HepG2 (cell line): Measurements from ENCODE around the gene SLC16A5. TPM values are rescaled to one million over a fixed set of nuclear protein-coding genes. Genes with fewer than 3 reads are reported as not detected.

Experiments
- HNF4G ChIP-seq, 2 experiments: sonication (generic) in 1 of 2; formaldehyde crosslinking in 1 of 2; IDR thresholded peaks; 2 replicates each; pipeline versions ENCODE4 v1.4.0 to v1.6.1; 2011 to 2020; ENCODE audit warnings: borderline replicate concordance in 2 of 2, low read depth in 2 of 2, mild to moderate bottlenecking in 2 of 2, low read length in 1 of 2, missing genetic modification reagents in 1 of 2, moderate library complexity in 1 of 2
- HNRNPLL ChIP-seq: fragments of 200-400 bp; formaldehyde crosslinking; IDR thresholded peaks from 2 replicates; pipeline ENCODE4 v1.6.1; 2017; ENCODE audit warnings: mild to moderate bottlenecking, low read depth, low read length; ENCODE audit not compliant: poor library complexity, severe bottlenecking
- HNRNPUL1 ChIP-seq: fragments of 200-400 bp; formaldehyde crosslinking; IDR thresholded peaks from 2 replicates; pipeline ENCODE4 v1.6.1; 2017; ENCODE audit warnings: low read depth, mild to moderate bottlenecking, low read length, moderate library complexity
- KAT7 ChIP-seq: IDR thresholded peaks from 2 replicates; pipeline ENCODE4 v1.6.1; 2018; ENCODE audit warnings: borderline replicate concordance, missing compliant biosample characterization
- NPAS2 ChIP-seq: sonication (generic); formaldehyde crosslinking; IDR thresholded peaks from 2 replicates; pipeline ENCODE4 v1.8.0; 2022; ENCODE audit warnings: mild to moderate bottlenecking, missing genetic modification reagents, borderline replicate concordance
- POGK ChIP-seq: sonication (generic); formaldehyde crosslinking; conservative IDR thresholded peaks from 2 replicates; pipeline ENCODE4 v1.8.0; 2022; ENCODE audit warnings: mild to moderate bottlenecking, moderate library complexity, missing genetic modification reagents
- POLR2AphosphoS5 ChIP-seq: IDR thresholded peaks from 2 replicates; pipeline ENCODE4 v1.6.1; 2012; ENCODE audit warnings: low read depth, low read length
- RARG ChIP-seq: sonication (generic); formaldehyde crosslinking; IDR thresholded peaks from 2 replicates; pipeline ENCODE4 v1.4.0; 2020; ENCODE audit warnings: low read depth, mild to moderate bottlenecking, missing genetic modification reagents
- ZBTB21 ChIP-seq: sonication (generic); formaldehyde crosslinking; IDR thresholded peaks from 2 replicates; pipeline ENCODE4 v1.4.0; 2020; ENCODE audit warnings: missing genetic modification reagents
- ZNF512 ChIP-seq: sonication (generic); formaldehyde crosslinking; IDR thresholded peaks from 2 replicates; pipeline ENCODE4 v1.4.0; 2020; ENCODE audit warnings: mild to moderate bottlenecking, missing genetic modification reagents
- ZNF616 ChIP-seq: sonication (generic); formaldehyde crosslinking; IDR thresholded peaks from 2 replicates; pipeline ENCODE4 v1.5.0; 2020; ENCODE audit warnings: low read depth, mild to moderate bottlenecking, missing genetic modification reagents
- polyA plus RNA-seq, 8 experiments: library from polyadenylated mRNA; depleted of rRNA in 3 of 8; stranded (reverse) in 7 of 8; unstranded in 1 of 8; fragments of >200 nt; fragmentation: Illumina TruSeq in 4 of 8; extraction: Trizol in 4 of 8; gene quantifications; 2 replicates each; pipeline versions ENCODE4 v1.2.1 to v1.2.3, GENCODE V29; 2011 to 2016; ENCODE audit warnings: low read depth in 4 of 8, missing spikeins in 1 of 8, mixed read lengths in 1 of 8; ENCODE audit not compliant: insufficient read depth in 1 of 8
- total RNA-seq, 5 experiments: library from RNA; depleted of rRNA; stranded (reverse); fragments of >200 nt; fragmentation: Illumina TruSeq; extraction: Trizol; gene quantifications; 2 replicates each; pipeline ENCODE4 v1.2.3, GENCODE V29; 2016; ENCODE audit warnings: low read depth in 1 of 5
- TF ChIP-seq, protein P1 (sequence below): sonication (generic); formaldehyde crosslinking; IDR thresholded peaks from 2 replicates; pipeline ENCODE4 v1.4.0; 2020; ENCODE audit warnings: mild to moderate bottlenecking, missing genetic modification reagents
- TF ChIP-seq, protein P2 (sequence below): sonication (generic); formaldehyde crosslinking; IDR thresholded peaks from 2 replicates; pipeline ENCODE4 v1.4.0; 2020; ENCODE audit warnings: missing genetic modification reagents

The SLC16A5 gene
- total and polyA plus RNA-seq, 2 of the 13 experiments (the other 11 are each of a cell fraction or from before 2014, with no cell fraction given) = 0.69 to 5.6 TPM

GRCh38 chr17:75087558-75088453 lies at the start of gene SLC16A5 (continued):
- TF ChIP-seq, protein P1, sequence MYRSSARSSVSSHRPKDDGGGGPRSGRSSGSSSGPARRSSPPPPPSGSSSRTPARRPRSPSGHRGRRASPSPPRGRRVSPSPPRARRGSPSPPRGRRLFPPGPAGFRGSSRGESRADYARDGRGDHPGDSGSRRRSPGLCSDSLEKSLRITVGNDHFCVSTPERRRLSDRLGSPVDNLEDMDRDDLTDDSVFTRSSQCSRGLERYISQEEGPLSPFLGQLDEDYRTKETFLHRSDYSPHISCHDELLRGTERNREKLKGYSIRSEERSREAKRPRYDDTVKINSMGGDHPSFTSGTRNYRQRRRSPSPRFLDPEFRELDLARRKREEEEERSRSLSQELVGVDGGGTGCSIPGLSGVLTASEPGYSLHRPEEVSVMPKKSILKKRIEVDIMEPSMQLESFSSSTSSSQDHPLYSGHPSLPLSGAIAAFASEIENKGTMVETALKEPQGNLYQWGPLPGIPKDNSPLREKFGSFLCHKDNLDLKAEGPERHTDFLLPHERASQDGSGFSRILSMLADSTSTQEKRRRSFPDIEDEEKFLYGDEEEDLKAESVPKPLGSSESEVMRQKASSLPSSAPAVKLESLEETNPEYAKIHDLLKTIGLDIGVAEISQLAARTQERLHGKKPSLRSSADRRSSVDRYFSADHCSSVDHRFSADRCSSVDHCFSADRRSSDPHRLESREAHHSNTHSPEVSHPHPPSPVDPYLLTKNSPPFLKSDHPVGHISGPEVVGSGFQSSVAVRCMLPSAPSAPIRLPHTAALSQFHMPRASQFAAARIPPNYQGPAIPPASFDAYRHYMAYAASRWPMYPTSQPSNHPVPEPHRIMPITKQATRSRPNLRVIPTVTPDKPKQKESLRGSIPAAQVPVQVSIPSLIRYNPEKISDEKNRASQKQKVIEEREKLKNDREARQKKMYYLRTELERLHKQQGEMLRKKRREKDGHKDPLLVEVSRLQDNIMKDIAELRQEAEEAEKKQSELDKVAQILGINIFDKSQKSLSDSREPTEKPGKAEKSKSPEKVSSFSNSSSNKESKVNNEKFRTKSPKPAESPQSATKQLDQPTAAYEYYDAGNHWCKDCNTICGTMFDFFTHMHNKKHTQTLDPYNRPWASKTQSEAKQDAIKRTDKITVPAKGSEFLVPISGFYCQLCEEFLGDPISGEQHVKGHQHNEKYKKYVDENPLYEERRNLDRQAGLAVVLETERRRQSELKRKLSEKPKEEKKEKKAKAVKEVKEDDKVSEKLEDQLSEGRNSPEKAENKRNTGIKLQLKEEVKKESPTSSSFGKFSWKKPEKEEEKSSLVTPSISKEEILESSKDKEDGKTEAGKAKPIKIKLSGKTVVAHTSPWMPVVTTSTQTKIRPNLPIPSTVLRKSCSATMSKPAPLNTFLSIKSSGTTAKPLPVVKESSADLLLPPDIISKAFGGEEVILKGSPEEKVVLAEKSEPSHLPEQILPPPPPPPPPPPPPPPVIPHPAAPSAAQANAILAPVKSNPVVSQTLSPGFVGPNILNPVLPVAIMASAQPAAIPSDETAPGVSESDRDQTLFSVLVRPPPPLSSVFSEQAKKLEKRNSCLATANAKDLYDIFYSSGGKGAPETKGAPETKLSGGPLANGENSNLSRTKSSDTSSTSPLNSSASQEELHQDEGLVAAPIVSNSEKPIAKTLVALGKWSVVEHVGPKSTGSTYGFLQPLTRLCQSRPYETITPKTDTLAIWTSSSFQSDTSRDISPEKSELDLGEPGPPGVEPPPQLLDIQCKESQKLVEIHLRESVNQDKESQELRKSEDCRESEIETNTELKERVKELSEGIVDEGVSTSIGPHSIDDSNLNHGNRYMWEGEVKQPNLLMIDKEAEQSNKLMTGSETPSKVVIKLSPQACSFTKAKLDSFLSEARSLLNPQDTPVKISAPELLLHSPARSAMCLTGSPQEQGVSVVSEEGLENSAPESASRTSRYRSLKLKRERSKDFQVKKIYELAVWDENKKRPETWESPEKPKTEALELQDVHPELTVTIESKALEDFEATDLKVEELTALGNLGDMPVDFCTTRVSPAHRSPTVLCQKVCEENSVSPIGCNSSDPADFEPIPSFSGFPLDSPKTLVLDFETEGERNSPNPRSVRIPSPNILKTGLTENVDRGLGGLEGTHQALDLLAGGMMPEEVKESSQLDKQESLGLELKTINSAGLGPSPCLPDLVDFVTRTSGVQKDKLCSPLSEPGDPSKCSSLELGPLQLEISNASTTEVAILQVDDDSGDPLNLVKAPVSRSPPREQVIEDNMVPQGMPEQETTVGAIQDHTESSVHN (CRISPR knock-in tag) = no peak
- TF ChIP-seq ZNF512 (CRISPR knock-in tag) (no peak), HNRNPUL1 (no peak), POGK (peak; percentile 95), KAT7 (CRISPR knock-in tag) (no peak), ZBTB21 (CRISPR knock-in tag) (no peak), HNRNPLL (no peak), NPAS2 (CRISPR knock-in tag) (no peak), POLR2AphosphoS5 (peak; percentile 32; the same call in 1 of the 2 replicates), ZNF616 (peak; percentile 65; the same call in 1 of the 2 replicates), HNF4G (IDR thresholded peaks at IDR 0.05; ENCODE audit: borderline replicate concordance, low read depth, low read length) (0 out of 2 replicates have a peak, but pooled peaks have one; percentile 11), HNF4G (CRISPR knock-in tag; IDR thresholded peaks at IDR 0.05; ENCODE audit: borderline replicate concordance, low read depth) (no peak), RARG (no peak)
- TF ChIP-seq, protein P2, sequence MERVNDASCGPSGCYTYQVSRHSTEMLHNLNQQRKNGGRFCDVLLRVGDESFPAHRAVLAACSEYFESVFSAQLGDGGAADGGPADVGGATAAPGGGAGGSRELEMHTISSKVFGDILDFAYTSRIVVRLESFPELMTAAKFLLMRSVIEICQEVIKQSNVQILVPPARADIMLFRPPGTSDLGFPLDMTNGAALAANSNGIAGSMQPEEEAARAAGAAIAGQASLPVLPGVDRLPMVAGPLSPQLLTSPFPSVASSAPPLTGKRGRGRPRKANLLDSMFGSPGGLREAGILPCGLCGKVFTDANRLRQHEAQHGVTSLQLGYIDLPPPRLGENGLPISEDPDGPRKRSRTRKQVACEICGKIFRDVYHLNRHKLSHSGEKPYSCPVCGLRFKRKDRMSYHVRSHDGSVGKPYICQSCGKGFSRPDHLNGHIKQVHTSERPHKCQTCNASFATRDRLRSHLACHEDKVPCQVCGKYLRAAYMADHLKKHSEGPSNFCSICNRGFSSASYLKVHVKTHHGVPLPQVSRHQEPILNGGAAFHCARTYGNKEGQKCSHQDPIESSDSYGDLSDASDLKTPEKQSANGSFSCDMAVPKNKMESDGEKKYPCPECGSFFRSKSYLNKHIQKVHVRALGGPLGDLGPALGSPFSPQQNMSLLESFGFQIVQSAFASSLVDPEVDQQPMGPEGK = peak; percentile 82
